Measurements from ENCODE around the gene DELE1.
A peak's percentile ranks its signal among the peaks of the same experiment; 100 is the strongest.

The DELE1 gene

DNA sequence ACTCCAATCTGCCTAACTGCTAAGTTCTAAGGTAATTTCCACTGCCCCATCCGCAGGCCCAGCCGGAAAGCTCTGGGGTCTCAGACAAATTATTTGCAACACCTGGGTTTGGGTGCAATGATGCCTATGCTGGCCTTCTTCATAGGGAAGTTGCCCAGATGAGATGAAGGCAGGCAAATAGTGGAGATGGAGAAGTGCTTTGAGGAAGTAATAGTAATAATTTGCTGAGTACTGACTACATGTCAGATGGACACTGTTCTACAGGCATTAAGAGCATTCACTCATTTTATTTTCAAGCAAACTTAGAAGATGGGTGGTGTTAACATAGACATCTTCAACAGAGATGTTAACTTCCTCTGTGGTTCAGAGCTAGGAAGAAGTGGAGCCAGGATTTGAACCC, 30.5 kb downstream of the DELE1 start:
- no peak for DNase-seq (ENCODE audit: low read depth in 2 of 2, low spot score in 1 of 2)

DNA sequence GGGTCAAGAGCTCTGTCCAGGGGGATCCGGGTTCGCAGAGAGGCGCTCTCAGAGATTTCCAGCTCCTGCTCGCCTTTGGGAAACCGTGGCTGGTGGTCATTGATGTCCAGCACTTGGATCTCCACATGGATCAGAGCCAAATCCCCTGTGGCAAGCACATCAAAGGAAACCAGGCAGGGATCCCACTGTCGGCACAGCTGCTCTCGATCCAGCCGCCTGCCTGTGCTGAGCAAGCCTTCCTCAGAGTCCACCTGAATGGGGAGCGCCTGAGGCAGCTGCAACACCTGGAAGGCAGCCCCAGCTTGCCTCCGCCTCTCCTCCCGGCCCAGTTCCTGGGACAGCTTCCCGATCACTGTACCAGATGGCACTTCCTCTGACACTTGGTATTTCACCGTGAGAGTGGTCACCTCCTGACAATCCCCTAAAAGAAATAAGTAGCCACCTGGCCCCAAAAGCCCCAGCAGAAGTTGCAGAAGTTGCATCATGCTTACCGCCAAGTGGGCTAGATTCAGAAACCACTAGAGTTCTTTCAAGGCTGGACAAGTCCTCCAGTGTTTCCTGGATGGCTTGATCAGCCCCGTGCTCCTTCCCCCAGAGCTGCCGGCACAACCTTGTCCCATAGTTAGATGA, 33.8 kb downstream of the DELE1 start:
- no peak for DNase-seq (ENCODE audit: low read depth in 2 of 2, low spot score in 1 of 2)

DNA sequence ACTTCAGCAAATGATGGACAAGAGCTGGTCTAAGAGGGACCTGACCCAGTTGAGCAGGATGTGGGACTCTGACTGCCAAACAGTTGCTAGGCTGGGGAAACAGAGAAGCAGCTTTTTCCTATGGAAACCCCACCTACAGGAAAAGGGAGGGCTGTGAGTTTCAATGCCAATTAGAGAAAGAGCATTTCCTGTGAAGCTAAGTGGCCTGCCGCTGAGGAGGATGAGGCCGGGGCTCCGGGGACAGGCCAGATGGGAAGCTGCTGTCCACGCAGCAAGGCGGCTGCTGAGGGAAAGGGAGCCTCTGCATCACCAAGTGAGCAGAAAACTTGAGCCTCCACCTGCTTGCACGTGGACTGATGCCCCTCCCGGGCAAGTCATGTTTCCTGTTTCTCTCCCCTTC, 34.4 kb downstream of the DELE1 start, which contains the start of gene PCDH12:
Gene PCDH12, minus strand, starts transcription at position 90 of the 400 bp plus-strand sequence. CDS start 351 bp downstream, outside the sequence.
- no peak for DNase-seq (ENCODE audit: low read depth in 2 of 2, low spot score in 1 of 2)

GRCh38 chr5:141958546-141959172, 35.0 kb downstream of the DELE1 start:
- no peak for DNase-seq (ENCODE audit: low read depth in 2 of 2, low spot score in 1 of 2)

GRCh38 chr5:141960018-141960417, 36.3 kb downstream of the DELE1 start:
- no peak for DNase-seq (ENCODE audit: low read depth in 2 of 2, low spot score in 1 of 2)

GRCh38 chr5:141960449-141961323, 37.0 kb downstream of the DELE1 start:
- peak; percentile 70 to 90 for DNase-seq (ENCODE audit: low read depth in 2 of 2, low spot score in 1 of 2)

DNA sequence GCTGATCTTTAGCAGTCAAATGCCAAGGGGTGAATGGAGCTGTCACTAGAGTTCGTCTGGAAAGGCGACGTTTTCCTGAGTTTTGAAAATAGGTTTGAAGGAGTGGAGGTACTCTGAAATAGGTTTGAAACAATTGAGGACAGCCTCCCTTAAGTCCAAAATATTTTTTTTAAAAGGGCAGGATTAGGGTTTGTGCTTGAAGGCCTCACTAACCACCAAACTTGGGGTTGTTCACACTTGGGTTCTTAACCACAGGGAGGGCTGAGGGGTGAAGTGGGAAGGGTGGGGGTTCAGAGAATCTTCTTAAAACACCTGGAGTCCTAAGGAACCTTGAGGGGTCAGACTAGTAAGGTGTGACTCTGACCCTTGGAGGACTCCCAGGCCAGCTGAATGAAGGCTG, 37.8 kb downstream of the DELE1 start:
- no peak for DNase-seq (ENCODE audit: low read depth in 2 of 2, low spot score in 1 of 2)

- no peak for DNase-seq (ENCODE audit: low read depth in 2 of 2, low spot score in 1 of 2)
Measured at GRCh38 chr5:141963701-141964100, 40.0 kb downstream of the DELE1 start.

GRCh38 chr5:141965071-141965470, 41.4 kb downstream of the DELE1 start:
- no peak for DNase-seq (ENCODE audit: low read depth in 2 of 2, low spot score in 1 of 2)

DNA sequence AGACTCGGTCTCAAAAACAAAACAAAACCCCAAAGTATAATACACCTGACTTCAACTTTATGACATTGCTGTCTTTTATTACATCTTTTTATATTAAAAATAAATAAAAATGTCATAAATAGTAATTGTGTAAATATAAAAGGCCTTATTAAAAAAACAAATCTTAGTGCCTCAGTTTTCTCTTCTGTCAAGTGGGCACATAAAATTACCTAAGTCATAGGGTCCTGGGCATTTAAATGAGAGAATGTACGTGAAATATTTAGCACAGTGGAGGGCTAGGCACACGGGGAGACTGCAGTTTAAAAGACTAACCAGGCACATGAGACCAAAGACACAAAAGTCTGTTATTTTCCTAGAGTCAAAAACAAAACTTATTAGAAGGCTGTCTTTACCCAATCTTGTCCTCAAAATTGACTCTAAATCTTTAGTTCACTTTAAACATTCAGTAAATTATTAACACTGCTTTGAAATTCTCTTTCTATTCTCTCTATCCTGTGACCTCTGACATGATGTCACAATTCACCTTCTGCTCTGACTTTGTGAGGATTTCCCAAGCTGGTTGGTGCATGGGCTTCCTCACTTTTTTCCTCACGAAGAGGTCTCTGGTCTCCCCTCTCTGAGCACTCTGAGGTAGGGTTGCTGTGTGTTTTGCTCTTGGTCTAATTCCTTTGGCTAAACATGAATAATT, 42.7 kb downstream of the DELE1 start:
- no peak for DNase-seq (ENCODE audit: low read depth in 2 of 2, low spot score in 1 of 2)

DNA sequence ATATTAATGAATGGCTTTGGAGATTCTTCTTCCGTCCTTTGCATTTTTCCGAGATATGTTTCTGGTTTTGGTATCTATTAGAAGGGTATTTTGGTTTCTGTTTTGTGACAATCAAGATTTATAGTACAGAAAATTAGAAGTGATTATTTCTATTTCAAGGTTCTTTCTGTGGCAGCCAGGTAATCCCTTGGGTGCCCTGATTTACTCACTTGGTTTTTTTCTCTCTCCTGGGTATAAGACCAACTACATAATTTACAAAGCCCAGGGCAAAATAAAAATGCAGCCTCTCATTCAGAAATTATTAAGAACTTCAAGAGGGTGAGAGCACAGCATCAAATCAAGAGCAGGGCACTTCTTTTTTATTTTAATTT, 43.3 kb downstream of the DELE1 start:
- no peak for DNase-seq (ENCODE audit: low read depth in 2 of 2, low spot score in 1 of 2)

DNA sequence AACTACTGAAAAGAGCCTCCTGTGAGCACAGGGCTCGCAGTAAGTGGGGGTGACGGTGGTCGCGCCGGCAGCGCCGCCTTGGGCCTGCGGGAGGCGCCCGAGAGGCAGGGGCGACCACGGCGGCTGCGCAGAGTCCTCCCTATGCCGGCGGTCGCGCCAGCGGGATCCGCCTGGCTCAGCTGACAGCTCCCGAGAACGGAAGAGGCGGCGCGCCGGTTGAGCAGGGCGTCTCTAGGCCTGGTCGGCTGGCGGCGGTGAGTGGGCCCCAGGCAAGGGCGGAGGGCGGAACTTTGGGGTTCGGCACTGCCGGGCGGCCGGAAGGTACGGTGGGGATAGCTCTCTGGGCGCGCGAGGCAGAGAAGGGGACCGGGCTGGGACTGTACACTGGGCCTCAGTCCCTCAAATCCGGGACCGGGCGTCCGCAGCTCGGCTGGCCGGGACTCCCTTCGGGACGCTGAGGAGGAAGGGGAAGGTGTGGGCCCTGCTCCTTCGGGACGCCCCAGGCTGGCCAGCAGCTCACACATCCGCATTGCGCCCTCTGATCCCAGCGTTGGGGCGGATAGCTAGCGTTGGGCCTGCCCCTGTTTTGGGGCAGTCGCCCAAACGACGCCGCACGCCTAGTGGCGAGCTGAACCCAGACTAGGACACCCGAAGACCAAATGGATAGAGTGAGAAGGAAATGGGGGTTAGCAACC, 45.4 kb downstream of the DELE1 start, which contains the start of gene RNF14:
Gene RNF14, plus strand, starts transcription at position 192 of the 695 bp plus-strand sequence. CDS start 4,484 bp downstream, outside the sequence.
- peak; percentile 60 to 84 for DNase-seq (ENCODE audit: low read depth in 2 of 2, low spot score in 1 of 2)

DNA sequence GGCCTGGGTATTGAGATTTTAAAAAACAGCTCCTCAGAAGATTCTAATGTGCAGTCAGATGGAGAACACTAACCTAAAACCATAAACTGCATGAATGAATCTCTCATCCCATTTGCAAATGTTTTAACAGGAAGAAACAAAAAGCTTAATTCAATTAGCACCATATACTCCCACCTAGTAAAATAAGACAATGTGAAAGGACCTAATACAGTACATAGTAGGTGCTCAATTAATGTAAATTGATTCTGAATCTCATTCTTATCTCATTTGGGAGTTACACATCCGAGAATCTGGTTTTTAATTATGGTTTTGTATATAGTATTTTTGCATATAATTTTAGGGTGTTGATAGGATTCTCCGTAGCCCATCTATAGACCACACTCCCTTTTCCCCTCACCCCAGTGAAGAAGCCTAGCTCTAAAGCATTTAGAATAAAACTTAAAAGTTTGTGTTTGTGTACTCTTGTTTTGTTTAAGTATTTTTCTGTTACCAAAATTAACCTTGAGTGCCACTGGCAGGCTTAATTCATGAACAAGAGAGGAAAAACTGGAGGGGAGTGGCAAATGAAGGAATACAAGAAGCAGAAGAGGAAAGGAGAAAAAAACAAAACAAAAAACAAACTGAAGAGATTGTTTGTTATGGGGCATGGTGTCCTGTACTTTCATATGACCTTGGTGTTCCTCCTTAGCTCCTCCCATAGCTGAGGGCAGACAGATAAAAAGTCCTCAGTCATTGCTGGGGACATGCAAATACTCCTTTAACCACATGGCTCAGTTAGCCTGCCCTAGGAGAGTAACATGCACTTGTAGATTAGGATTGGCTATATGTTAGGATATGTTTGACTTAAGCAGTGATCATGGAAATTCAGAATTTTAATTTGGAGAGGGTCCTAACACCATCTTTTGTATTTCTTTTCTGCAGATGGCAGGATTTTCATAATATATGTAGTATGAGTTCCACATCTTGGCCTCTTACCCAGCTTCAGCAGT, 46.4 kb downstream of the DELE1 start:
- DNase-seq (ENCODE audit: low read depth in 2 of 2, low spot score in 1 of 2): no peak

- no peak for DNase-seq (ENCODE audit: low read depth in 2 of 2, low spot score in 1 of 2)
Measured at GRCh38 chr5:141973871-141974595, 50.4 kb downstream of the DELE1 start.

GRCh38 chr5:141976176-141976575, 52.5 kb downstream of the DELE1 start:
- no peak for DNase-seq (ENCODE audit: low read depth in 2 of 2, low spot score in 1 of 2)

- DNase-seq (ENCODE audit: low read depth in 2 of 2, low spot score in 1 of 2): no peak
Measured at GRCh38 chr5:141978389-141978788, 54.7 kb downstream of the DELE1 start.

DNA sequence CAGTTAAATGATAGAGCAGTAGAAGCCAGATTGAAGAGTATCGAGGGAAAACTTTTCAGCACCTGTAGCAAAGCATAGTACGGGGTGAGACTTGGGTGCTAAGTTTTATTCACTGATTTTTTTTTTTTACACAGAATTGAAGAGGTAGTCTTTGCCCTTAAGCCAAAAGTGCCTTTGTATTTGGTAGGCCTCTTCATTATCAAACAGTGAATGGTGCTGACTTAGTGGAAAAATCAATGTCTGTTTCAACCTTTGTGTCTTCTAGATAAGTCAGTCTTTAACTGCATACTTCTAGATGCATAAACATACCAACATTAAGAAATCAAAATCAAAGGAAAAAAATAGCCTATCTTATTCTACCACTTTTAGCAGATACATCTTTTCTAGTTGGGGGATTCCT, 59.0 kb downstream of the DELE1 start:
- DNase-seq (ENCODE audit: low read depth in 2 of 2, low spot score in 1 of 2): no peak

DNA sequence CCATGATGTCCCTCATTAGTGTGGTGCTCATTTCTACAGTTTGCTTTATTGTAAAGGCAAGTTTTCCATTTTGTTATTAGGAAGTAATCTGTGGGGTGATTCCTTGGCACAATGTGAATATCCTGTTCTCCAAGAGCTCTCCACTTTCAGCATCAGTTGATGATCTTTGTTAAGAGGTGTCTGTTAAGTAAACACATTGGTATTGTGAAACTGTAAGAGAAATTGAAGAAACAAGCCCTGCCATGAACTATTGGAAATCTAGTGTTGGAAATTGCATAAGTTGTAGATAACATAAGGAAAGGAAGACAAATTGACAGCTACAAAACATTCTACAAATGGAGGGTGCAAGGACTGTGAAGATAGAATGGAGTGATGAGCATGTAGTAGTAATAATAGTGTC, 62.4 kb downstream of the DELE1 start:
- no peak for DNase-seq (ENCODE audit: low read depth in 2 of 2, low spot score in 1 of 2)

GRCh38 chr5:141989720-141990119, 66.0 kb downstream of the DELE1 start:
- DNase-seq (ENCODE audit: low read depth in 2 of 2, low spot score in 1 of 2): no peak

Measured in stimulated activated CD8-positive, alpha-beta memory T cell treated with anti-CD3 and anti-CD28 coated beads, Interleukin-4, amount 100 ng/mL, for 4 hours (primary cell).